Measurements from ENCODE around the gene FSD1L.
A peak's percentile ranks its signal among the peaks of the same experiment; 100 is the strongest.
"Not testable (repeated sequence)": the region's sequence is repeated elsewhere in the genome, so short reads cannot be mapped to it uniquely, and the experiment has no call there.

FSD1L gene

DNA sequence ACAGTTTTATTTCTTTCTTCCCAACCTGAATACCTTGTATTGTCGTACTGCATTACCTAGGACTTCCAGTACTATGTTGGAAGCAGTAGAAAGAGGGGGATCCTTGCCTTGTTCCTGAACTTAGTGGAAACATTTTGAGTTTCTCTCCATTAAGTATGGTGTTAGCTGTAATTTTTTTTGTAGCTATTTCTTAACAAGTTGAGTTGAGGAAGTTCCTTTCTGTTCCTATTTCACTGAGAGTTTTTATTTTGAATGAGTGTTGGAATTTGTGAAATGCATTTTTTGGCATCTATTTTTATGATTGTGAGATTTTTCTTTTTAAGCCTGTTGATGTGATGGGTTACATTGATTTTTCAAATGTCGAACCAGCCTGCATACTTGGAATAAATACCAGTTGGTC is 49.0 kb downstream of the FSD1L start:
- no peak for DNase-seq

DNA sequence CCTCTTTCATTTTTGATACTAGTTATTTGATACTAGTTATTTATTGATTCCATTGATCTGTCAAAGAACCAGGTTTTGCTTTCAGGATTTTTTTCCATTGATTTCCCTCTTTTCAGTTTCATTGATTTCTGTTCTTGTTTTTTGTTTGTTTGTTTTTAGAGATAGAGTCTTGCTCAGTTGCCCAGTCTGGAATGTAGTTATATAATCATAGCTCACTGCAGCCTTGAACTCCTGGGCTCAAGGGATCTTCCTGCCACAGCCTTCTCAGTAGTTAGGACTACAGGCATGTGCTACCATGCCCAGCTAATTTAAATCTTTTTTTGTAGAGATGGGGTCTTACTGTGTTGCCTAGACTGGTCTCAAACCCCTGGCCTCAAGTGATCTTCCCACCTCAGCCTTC is 49.9 kb downstream of the FSD1L start:
- DNase-seq, result no peak

DNA sequence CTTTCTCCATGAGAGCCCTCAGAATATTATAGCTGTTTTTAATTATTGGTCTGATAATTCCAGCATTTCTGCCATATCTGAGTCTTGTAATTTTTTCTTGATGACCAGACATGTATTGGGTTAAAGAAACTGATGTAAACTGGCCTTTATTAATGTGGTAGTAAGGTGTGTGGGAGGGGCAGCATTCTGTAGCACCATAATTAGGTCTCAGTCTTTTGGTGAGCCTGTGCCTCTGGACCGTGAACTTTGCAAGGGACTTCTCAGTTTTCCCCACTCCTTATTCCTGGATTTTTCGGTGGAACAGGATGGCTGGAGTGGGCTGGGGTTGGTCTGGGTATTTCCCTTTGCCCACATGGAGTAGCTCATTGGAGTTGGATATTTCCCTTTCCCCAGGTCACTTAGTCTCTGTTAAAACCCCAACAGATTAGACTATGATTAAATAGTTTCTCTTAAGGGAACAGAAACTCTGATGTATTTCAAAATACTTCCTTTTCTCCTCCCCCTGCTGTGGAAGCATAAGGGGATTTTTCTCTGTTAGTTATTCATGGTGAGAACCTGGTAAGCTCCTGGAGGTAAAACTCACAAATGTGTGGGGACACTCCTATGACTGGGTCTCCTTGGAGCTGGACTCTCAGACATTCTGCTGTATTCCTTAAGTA is 52.4 kb downstream of the FSD1L start:
- DNase-seq, result peak; percentile 0

DNA sequence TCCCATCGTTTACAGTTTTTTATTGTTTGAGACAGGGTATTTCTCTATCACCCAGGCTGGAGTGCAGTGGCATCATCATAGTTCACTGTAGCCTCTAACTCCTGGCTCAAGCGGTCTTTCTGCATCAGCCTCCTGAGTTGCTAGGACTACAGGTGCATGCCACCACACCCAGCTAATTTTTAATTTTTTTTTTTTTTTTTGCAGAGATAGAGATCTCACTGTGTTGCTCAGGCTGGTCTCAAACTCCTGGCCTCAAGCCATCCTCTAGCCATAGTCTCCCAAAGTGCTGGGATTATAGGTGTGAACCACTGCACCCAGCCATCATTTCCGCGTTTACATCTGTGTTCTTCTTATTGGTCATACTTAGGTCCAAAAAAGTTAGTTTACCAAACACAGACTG is 53.6 kb downstream of the FSD1L start:
- DNase-seq, result no peak

DNA sequence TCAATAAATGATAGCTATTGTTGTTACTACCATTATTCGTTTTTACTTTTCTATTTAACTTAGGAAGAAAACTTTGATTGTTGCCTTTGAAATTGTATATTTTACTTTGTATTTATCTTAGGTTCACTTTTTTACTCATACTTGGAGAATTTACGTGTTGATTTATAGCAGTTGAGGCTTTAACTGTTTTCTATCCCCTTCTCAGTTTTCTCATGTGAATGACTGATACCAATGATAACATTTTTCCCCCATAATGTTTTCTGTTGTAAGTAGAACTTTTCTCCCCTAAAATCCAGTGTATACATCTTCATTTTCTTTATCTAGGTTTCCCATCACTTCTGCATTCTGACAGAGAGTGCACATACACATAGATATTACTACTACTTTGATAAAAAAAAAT is 54.4 kb downstream of the FSD1L start:
- no peak for DNase-seq

DNA sequence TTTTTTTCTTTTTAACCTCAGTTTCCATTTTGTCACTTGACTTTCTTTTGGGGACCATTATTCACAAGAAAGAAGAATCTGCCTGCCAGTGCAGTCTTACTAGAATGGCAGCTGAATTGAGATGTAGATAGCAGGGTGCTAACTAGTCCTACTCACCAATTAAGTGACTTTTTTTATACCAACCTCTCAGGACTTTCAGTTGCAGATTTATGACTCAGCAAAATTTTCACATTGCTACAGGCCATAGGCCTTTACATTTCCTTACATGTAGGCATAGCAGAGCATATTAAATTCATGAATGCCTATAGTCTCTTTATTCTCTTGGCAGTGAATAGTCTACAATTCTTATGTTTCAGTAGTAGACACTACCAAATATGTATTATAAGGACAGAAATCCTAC is 56.0 kb downstream of the FSD1L start:
- peak; percentile 15 for DNase-seq

DNA sequence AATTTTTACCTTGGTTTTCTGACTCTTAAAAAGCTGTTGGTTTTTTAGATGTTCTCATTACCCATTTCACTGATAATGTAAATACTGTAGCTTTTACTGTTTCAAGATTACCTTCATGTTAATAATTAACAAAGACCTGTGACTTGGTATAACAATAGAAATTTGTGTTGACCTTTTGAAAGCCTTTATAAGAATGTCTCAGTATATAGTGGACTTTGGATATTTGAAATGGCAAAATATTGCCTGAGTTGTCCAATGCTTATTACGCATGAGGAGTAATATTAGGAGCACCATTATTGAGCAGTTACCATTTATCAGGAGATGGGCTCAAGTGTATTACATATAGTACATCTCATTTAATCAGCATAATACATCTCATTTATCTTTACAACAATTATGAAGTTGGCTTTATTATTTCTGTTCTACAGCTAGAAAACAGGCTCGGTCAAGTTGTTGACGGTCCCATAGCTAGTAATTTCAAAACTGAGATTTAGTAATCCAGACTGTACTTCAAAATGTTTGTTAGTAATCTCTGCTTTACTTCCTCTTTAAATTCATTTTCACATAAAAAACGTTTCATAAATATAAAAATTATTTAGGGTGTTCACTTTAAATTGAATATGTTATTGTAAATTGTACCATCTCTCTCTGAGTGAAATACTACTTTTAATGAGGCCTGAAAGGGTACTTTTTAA is 59.4 kb downstream of the FSD1L start:
- no peak for DNase-seq

DNA sequence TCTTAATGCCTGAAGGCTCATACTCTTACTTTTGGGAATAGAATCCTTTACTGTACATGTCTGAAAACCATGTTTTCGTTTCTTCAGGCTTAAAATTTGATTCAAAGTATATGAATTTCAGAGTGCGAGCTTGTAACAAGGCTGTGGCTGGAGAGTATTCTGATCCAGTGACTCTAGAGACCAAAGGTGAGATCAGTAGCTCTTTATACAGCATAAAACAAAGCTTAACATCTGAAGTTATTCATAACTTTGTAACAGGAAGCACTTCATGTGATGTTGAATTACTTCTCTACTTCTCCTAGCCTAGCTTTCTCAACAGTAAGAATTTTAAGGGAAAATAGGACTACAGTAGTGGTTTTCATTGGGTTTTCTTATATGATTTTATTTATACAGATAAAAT is 60.7 kb downstream of the FSD1L start:
- DNase-seq, result no peak

DNA sequence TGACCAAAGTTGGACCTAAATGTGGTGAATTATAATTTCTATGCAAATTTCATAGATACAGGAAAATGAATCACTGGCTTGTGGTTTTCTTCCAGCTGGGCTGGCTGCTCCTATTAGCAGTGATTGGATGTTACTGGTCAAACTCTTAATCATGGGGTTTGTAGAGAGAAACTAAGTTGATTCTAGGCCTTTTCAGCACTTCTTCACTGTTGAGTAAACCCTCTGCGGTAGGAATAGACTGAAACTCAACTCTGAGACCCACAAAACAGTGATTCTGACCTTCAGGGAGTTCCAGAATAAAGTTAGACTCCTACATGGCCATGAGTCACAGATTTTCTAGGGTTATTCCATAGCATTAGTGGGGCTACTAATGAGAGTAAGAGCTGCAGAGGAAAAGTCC is 62.2 kb downstream of the FSD1L start:
- peak; percentile 26 for DNase-seq

DNA sequence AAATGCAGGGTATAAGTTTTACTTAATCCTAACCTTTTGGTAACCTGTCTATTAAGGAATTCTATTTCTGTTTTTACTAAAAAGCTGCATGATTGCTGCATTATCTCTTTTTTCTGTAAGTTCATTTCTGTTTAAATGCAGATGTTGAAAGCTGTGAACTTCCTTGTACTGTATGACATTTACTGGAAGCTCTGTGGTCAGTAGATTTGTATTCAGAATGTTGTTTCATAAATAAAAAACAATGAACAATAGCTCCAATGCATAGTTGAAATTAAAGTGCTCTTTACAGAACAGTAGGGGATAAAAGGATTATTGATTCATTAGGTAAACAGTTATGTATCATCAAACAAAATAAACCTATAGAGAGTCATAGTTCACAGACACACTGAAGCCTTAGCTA is 63.6 kb downstream of the FSD1L start:
- DNase-seq, result no peak

DNA sequence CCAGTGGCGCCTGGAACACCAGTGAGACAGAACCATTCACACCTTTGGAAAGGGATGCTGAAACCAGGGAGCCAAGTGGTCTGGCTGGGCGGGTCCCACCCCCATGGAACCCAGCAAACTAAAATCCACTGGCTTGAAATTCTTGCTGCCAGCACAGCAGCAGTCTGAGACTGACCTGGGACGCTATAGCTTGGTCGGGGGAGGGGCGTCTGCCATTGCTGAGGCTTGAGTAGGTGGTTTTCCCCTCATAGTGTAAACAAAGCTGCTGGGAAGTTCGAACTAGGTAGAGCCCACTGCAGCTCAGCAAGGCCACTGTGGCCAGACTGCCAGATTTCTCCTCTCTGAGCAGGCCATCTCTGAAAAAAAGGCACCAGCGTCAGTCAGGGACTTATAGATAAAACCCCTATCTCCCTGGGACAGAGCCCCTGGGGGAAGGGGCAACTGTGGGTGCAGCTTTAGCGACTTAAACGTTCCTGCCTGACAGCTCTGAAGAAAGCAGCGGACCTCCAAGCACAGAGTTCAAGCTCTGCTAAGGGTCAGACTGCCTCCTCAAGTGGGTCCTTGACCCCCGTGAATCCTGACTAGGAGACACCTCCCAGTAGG is 68.1 kb downstream of the FSD1L start:
- DNase-seq, result no peak

DNA sequence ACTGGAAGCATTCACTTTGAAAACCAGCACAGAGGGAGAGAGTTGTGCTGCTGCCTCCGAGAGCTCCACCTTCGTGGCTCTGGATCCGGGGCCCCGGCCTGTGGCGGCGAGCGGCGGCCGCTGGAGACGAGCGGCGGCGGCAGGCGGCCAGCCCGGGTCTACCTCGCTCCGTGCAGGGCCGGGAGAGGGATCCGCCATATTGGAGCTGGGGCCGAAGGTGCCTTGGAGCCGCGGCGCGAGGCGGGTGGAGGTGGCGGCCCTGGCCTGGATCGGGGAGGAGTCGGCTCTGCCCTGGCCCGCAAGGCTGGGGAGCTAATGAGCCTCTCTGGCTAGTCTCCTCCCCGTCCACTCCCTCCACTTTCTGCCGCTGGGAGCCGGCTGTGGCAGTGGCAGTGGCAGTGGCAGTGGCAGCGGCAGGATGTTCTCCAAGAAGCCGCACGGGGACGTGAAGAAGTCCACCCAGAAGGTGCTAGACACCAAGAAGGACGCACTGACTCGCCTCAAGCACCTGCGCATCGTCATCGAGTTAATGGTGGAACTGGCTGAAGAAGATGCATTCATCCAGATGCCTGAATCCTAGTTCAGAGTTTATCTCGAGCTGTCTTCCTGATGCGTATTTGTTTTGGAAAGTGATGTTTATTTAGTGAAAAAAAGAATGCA is 72.0 kb downstream of the FSD1L start:
- peak; percentile 33 for DNase-seq

DNA sequence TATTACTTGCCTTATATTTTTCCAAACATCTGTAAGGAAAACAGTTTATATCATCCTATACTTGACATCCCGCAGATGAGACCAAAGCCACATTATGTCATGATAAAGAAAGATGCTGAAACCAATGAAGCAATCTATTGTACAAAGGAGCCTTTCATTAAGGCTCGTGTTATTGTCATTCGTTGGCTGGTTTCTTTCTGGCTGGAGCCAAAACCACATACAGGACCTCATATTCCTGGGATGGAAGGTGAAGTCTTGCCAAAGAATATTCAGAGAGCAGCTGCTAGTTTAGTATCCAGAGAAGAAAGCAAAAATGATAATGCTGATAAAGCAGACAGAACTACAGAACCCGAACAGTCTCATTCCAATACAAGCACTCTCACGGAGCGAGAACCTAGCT is 73.2 kb downstream of the FSD1L start:
- DNase-seq, result not testable (repeated sequence)

DNA sequence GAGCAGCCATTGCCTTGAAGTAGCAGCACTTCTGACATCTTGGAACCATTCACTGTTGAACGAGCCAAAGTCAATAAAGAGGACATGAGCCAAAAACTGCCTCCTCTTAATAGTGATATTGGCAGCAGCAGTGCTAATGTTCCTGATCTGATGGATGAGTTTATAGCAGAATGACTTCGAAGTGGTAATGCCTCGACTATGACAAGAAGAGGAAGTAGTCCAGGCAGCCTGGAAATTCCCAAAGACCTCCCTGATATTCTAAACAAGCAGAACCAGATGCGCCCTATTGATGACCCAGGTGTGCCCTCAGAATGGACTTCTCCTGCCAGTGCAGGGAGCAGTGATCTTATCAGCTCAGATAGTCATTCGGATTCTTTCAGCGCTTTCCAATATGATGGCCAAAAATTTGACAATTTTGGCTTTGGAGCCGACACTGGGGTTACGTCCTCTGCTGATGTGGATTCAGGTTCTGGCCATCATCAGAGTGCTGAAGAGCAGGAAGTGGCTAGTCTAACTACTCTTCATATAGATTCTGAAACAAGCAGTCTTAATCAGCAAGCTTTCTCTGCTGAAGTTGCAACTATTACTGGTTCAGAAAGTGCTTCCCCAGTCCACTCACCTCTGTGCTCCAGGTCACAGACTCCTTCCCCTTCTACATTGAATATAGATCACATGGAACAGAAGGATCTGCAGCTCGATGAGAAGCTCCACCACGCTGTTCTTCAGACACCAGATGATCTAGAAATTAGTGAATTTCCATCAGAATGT is 75.0 kb downstream of the FSD1L start:
- not testable (repeated sequence) for DNase-seq

DNA sequence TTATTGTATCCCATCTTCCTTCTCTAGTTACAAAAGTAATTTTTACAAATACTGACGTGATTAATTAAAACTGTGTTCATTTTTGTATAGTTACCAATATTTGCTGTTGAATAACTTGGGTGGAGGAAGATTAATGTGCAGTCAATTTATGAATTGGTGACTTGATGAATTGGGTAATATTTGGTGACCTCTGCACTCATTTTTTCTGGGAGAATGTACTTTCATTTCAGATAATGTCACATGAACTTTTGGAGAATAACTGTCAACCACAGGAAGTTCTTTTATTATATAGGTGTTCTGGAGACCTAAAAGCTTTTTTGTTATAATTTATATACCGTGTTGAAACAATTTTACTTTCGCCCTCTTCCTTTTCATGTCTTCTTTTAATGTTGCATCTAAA is 83.7 kb downstream of the FSD1L start:
- no peak for DNase-seq

DNA sequence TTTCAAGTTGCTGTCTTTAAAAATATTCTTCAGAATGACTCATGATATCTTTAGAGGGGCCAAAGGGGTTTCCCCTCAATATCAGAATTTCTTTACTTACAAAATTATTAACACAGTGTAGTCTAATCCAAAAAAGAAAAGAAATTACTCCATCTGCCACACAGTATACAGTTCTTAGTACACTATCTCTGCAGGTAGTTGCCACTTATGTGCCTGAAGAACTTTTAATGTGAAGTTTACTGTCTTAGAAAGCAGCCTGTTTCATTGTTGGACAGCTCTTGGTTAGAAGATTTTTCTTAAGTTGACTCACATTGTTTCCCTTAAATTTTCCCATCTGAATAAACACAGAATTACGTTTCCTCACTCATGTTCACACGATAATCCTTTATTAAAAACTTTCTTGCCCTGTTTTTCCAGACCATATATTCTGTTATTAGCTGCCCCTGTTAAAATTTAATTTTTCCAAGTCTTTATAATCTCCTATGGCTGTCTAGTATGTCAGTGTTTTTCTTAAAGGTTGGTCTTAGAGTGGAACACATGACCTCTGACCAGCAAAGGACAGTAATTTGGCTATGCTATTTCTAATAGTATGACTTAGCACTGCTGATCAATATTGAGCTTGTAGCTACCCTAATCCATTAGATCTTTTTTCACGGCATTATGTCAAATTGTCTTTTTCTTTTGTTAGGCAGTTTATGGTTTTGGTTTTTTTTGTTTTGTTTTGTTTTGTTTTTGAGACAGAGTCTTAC is 88.3 kb downstream of the FSD1L start:
- peak; percentile 19 for DNase-seq

DNA sequence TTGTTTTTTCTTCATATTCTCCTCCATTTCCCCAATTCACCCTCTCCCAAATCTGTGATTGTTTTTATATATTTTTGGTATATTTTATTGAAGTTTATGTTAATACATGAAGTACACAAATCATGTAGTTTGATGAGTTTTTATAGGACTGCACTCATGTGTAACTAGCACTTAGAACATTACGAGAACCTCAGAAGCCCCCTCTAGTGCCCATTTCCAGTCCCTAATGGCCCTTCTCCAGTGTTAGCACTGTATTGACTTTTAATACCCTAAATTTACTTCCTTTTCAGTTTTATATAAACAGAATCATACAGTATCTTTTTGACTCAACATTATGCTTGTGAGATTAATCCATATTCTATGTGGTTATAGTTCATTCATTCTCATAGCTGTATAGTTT is 91.6 kb downstream of the FSD1L start:
- DNase-seq, result no peak

DNA sequence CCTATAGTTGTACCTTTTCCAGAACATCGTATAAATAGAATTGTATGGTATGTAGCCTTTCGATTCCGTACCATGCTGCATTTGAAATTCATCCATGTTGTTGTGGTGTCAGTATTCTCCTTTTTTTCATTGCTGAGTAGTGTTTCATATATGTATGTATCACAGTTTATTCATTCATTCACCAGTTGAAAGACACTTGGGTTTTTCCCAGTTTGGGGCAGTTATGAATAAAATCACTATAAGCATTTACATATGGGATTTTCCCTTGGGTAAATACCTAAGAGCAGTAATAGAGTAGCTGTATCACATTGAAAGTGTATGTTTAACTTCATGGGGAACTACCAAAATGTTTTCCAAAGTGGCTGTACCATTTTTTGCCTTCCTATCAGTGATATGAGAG is 94.0 kb downstream of the FSD1L start:
- DNase-seq, result peak; percentile 58

DNA sequence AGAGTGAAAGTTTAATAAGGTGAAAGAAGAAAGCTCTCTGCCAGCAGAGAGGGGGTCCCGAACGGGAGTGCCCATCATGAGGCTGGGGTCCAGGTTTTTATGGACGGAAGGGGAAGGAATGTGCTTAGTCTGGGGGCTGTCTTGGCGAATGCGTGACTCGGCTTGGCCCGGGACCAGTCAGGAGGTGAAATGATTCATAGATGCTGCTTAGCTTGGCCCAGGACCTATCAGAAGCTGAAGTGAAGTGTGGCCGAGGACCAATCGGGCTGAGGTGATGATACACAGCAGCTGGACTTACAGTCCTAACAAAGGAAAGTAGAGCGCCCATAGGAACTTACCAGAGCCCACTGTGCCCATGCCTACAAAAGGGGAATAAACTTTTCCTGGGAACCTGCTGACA is 106.2 kb downstream of the FSD1L start:
- DNase-seq, result no peak

DNA sequence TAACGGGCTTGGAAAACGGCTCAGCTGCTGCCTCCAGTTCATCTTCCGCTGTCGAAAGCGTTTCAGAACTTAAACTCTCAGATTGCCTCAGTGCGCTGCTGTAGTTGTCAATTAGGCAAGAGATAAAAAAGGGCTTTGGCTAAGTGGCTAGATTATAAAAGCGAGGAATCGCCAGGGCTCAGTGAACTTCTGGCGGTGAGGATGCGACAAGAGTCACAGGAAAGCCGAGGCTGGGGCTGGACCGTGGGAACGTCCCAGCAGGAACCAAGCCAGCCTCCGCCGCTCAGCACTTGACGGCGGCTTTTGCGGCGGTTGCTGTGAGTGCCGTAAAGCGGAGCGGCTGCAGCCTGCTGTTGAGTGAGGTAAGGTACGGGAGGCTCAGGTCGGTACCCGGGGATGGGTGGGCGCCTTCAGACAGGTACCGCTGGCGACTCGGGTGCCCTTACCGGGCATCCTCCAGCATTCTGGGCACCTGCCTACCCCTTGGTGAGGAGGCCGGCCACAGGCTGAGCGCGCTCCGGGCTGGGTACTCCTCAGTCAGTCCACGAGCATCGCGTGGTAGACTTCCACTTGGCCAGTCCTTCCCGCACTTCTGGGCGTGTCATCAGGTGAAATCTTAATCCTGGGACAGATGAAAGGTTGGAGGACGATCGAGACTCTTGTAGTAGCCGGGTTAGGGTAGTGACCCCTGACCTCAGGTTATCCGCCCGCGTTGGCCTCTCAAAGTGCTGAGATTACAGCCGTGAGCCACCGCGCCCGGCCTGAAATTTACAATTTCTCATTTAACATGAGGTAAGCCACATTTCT is 110.2 kb downstream of the FSD1L start, which contains the start of gene FKTN:
Gene FKTN, plus strand, starts transcription at position 328 of the 807 bp plus-strand sequence. CDS start 16,902 bp downstream, outside the sequence.
- peak; percentile 87 for DNase-seq

DNA sequence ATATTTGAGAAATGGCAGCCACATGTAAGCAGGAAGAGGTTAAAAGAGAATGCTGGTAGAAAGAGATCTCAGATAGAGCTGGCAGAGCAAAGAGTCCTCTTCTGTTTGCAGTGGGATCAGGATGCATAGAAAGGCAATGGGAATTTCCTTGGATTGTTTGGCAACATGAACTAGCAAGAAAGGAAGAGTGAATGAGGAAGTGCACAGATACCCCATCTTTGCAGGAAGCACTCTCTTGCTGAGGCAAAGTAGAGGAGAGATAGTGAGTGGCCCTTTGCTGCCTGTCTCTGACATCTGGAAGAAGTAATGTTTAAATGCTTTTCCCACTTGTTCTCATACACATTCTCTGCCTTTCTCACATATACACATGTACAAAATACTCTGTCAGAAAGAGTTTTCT is 124.6 kb downstream of the FSD1L start:
- DNase-seq, result no peak

Data from activated CD4-positive, alpha-beta T cell treated with anti-CD3 and anti-CD28 coated beads, Interleukin-2, amount 50 U/mL, for 16 hours (primary cell).